H1 (cell line): ENCODE measurements around the gene SCAP. TPM values are rescaled to one million over a fixed set of nuclear protein-coding genes. Genes with fewer than 3 reads are reported as not detected.

Experiments
- BRCA1 ChIP-seq: IDR thresholded peaks from 2 replicates; pipeline ENCODE4 v1.6.1; 2012; ENCODE audit warnings: low read depth, low read length, improper control_type of control experiment
- CBX8 ChIP-seq: fragments of 300-800, 300-1000 bp; sonication (generic); IDR thresholded peaks from 2 replicates; pipeline ENCODE4 v1.7.1; 2016; ENCODE audit warnings: low read depth, low read length, borderline replicate concordance
- CEBPB ChIP-seq: IDR thresholded peaks from 2 replicates; pipeline ENCODE4 v1.6.1; 2012; ENCODE audit warnings: low read depth, low read length
- GABPA ChIP-seq: IDR thresholded peaks from 2 replicates; pipeline ENCODE4 v1.6.1; 2011; ENCODE audit warnings: mild to moderate bottlenecking, low read length, moderate library complexity, borderline replicate concordance; ENCODE audit not compliant: insufficient read depth
- polyA plus RNA-seq, 7 experiments: library from polyadenylated mRNA; depleted of rRNA in 3 of 7; stranded (reverse) in 5 of 7; unstranded in 2 of 7; fragments of >200 nt in 5 of 7; fragments of 200-250 nt in 2 of 7; gene quantifications; 1 replicate in 5 of 7; 2 replicates in 1 of 7; 4 replicates in 1 of 7; pipeline versions ENCODE4 v1.2.1 to v1.2.3, GENCODE V29; 2011 to 2013; ENCODE audit warnings: missing spikeins in 2 of 7, mixed read lengths in 2 of 7
- total RNA-seq: library from RNA; stranded (reverse); fragmentation: NEBNext Ultra II Directional; extraction: Animal tissue kit (Norgen Biotek cat#: 25700); gene quantifications from 2 replicates; pipeline ENCODE4 v1.2.1, GENCODE V29; 2021
- TF ChIP-seq, protein P1 (sequence below): IDR thresholded peaks from 2 replicates; pipeline ENCODE4 v1.6.1; 2012; ENCODE audit warnings: inconsistent platforms

Gene SCAP
- total and polyA plus RNA-seq, 2 of the 8 experiments (the other 6 are each of a cell fraction or from before 2014, with no cell fraction given): 74.0 to 114 TPM

DNA sequence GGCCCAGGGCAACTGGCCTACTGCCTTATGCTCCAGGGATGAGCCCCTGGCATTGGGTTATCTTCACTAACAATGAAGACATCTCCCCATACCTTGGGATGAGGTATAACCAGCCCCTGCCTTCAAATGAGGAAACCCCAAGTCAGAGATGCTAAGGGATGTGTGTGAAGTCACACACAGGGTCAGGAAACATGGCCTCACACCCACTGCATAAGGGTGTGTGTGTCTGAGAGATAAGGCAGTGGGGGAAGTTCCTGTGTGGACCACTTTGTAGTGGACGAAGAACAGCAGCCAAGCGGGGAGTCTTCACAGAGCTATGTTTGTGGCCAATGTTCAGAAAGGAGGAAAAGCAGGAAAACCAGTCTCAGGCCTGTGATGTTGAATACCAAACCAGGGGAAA, 27.3 kb upstream of the SCAP start (continued):
- TF ChIP-seq BRCA1: no peak
- no peak for TF ChIP-seq CEBPB
- no peak for TF ChIP-seq CBX8
- TF ChIP-seq, protein P1, sequence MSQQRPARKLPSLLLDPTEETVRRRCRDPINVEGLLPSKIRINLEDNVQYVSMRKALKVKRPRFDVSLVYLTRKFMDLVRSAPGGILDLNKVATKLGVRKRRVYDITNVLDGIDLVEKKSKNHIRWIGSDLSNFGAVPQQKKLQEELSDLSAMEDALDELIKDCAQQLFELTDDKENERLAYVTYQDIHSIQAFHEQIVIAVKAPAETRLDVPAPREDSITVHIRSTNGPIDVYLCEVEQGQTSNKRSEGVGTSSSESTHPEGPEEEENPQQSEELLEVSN: no peak
- TF ChIP-seq GABPA: no peak
